Measurements from ENCODE around the gene KRT82. TPM values are rescaled to one million over a fixed set of nuclear protein-coding genes. Genes with fewer than 3 reads are reported as not detected.

Gene KRT82
- total and polyA plus RNA-seq, 8 donors, result not detected

DNA sequence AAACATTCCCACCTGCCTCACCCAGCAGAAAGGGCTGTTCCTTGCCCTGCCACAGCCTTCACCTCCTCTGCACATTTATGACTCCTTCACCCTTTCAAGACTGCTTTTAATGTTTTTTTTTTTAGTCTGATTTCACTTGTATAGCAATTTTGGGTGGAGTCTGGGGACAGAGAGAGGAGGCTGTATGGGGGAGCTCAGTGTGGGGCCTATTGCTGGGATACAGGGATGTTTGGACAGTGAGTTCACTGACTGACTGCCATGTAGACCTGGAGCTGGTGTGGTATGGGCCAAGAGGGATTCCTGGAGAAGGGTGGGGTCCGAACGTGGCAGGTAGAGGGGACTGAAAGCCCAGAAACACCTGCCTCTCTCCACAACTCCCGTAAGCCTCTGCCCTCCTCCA lies 36.9 kb downstream of the KRT82 start:
- Histone ChIP-seq H3K9me3 (no peaks in the 10 kb centered on the region), H3K27ac (no peak overlapping the region), H3K4me1 (peaks cover 0 to 15% (median 5%) of the 10 kb centered on the region in 4 donors), H3K4me3 (no peak overlapping the region), H3K36me3 (no peaks in the 10 kb centered on the region), H3K27me3 (peaks cover 0 to 8% (median 4%) of the 10 kb centered on the region in 3 donors)
- TF ChIP-seq POLR2A (IDR thresholded peaks at IDR 0.05) (no peak), EP300 (IDR thresholded peaks at IDR 0.05) (no peak), POLR2AphosphoS5 (IDR thresholded peaks at IDR 0.05) (no peak)
- TF ChIP-seq, protein P1, sequence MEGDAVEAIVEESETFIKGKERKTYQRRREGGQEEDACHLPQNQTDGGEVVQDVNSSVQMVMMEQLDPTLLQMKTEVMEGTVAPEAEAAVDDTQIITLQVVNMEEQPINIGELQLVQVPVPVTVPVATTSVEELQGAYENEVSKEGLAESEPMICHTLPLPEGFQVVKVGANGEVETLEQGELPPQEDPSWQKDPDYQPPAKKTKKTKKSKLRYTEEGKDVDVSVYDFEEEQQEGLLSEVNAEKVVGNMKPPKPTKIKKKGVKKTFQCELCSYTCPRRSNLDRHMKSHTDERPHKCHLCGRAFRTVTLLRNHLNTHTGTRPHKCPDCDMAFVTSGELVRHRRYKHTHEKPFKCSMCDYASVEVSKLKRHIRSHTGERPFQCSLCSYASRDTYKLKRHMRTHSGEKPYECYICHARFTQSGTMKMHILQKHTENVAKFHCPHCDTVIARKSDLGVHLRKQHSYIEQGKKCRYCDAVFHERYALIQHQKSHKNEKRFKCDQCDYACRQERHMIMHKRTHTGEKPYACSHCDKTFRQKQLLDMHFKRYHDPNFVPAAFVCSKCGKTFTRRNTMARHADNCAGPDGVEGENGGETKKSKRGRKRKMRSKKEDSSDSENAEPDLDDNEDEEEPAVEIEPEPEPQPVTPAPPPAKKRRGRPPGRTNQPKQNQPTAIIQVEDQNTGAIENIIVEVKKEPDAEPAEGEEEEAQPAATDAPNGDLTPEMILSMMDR (IDR thresholded peaks at IDR 0.05), result no peak
- 58 to 74% (median 68%) methylated on average over 3 of the region's 3 CpGs for WGBS, 5 donors
- no peak for DNase-seq
- intact Hi-C loops (cut with DNase I; ENCODE audit: low total_unique reads), result loop anchor here (5.0 kb wide), 1 partner anchor 508 kb away; no protein-coding TSS in a partner anchor

DNA sequence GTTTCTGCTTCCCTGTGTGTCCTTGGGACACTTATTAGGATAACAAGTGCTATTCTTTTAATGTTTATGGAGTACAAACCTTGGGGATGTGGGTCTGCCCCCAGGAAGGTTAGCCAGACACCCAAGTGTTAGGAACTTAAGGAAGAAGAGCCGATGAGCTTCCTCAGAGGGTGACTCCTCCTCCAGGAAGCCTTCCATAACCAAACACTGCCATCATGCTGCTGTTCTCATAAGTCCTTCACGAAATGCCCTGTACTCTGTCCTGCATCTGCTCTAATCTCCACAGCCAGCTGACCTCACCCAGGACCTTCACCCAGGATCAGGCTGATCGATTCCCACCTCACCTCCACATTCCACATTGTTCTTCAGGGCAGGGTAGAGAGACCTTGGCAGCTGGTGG lies 37.6 kb downstream of the KRT82 start:
- Histone ChIP-seq H3K27ac (no peak overlapping the region), H3K9me3 (no peaks in the 10 kb centered on the region), H3K4me3 (no peak overlapping the region), H3K36me3 (no peaks in the 10 kb centered on the region), H3K27me3 (peaks cover 0 to 8% (median 4%) of the 10 kb centered on the region in 3 donors), H3K4me1 (peaks cover 0 to 15% (median 5%) of the 10 kb centered on the region in 4 donors)
- intact Hi-C loops (cut with DNase I; ENCODE audit: low total_unique reads), result loop anchor here (5.0 kb wide), 1 partner anchor 509 kb away; no protein-coding TSS in a partner anchor
- 56 to 81% (median 65%) methylated on average over 3 of the region's 3 CpGs for WGBS, 5 donors
- no peak for DNase-seq
- no peak for TF ChIP-seq EP300 (IDR thresholded peaks at IDR 0.05)
- no peak for TF ChIP-seq POLR2A (IDR thresholded peaks at IDR 0.05)
- no peak for TF ChIP-seq POLR2AphosphoS5 (IDR thresholded peaks at IDR 0.05)
- TF ChIP-seq, protein P1 (IDR thresholded peaks at IDR 0.05), result no peak

DNA sequence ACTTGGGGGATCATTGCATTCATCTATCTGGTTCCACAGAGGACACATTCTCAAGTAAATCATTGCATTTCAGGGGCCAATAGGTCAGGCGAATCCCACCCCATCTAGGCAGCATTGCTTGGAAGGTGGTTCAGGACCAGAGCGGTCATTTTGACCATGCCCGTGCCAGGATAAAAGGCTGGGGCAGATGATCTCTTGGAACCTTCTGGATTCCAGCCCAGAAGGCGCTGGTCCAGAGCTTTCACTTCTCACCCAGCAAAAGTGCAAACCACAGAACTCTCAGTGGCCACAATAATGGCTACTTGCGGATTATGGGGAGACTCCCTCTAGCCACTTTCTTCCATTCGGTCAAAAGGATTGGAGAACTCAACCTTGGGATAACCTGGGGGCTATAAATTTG lies 38.3 kb downstream of the KRT82 start:
- Histone ChIP-seq H3K27ac (no peak overlapping the region), H3K27me3 (peaks cover 0 to 8% (median 4%) of the 10 kb centered on the region in 3 donors), H3K9me3 (no peaks in the 10 kb centered on the region), H3K4me3 (no peak overlapping the region), H3K36me3 (no peaks in the 10 kb centered on the region), H3K4me1 (peaks cover 0 to 15% (median 5%) of the 10 kb centered on the region in 4 donors)
- DNase-seq, result no peak
- intact Hi-C loops (cut with DNase I; ENCODE audit: low total_unique reads), result loop anchor here (5.0 kb wide), 1 partner anchor 509 kb away; no protein-coding TSS in a partner anchor
- 80 to 86% (median 83%) methylated on average over 6 of the region's 6 CpGs for WGBS, 5 donors
- TF ChIP-seq, protein P1 (IDR thresholded peaks at IDR 0.05), result no peak

DNA sequence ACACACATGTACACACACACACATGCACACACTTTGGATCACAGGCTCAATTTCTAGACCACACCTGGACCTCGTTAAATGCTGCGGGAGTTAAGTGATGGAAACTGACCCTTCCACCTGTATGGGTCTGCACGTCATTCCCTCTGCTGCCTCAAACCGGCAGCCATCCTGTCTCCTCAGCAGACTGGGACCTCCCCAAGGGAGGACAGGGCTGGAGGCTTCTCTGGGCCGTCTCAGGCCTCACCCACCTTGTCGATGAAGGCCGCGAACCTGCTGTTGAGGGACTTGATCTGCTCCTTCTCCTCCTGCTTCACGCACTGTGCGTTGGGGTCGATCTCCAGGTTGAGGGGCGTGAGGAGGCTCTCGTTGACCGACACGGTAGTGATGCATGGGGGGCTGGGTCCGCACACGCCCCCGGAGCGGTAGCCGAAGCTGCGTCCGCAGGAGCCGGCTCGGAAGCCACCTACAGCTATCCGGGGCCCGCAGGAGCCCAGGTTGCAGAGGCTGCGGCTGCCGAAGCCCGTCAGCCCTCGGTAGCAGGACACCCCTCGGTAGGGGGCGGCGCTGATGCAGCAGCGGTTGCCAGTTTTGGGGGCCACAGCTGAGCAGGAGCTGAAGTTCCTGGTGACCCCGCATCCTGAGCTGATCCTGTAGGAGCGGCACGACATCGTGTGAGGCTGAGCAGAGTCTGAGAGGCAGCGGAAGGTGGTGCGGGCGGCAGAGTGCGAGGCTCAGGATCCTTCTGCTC lies 39.2 kb downstream of the KRT82 start, which contains the start of gene KRT85:
Gene KRT85, minus strand, starts transcription at position 744 of the 748 bp plus-strand sequence. Its CDS starts 76 bp downstream, at position 668.
- no peak for DNase-seq
- 80 to 91% (median 89%) methylated on average over 35 to 42 of the region's 42 CpGs for WGBS, 5 donors
- Histone ChIP-seq H3K4me3 (no peak within 1 kb of the TSS), H3K9me3 (no peaks in the 10 kb centered on the region), H3K27ac (no peak within 1 kb of the TSS), H3K36me3 (no peaks in the 10 kb centered on the region), H3K27me3 (peaks cover 0 to 8% (median 4%) of the 10 kb centered on the region in 3 donors), H3K4me1 (peaks cover 0 to 10% (median 5%) of the 10 kb centered on the region in 4 donors)
- TF ChIP-seq POLR2A (IDR thresholded peaks at IDR 0.05), result no peak
- TF ChIP-seq, protein P1 (IDR thresholded peaks at IDR 0.05), result no peak
- TF ChIP-seq POLR2AphosphoS5 (IDR thresholded peaks at IDR 0.05), result no peak
- no peak for TF ChIP-seq EP300 (IDR thresholded peaks at IDR 0.05)
- intact Hi-C loops (cut with DNase I; ENCODE audit: low total_unique reads), result loop anchor here (5.0 kb wide), 1 partner anchor 510 kb away; no protein-coding TSS in a partner anchor

Data from stomach (tissue), 9 donors.